CD8-positive, alpha-beta memory T cell (primary cell): ENCODE measurements around the gene DNAJC15. TPM values are rescaled to one million over a fixed set of nuclear protein-coding genes. Genes with fewer than 3 reads are reported as not detected.
A peak's percentile ranks its signal among the peaks of the same experiment; 100 is the strongest.

Experiments
- CTCF ChIA-PET: fragments of 350-600 bp; sonication (Branson Sonifier 250); formaldehyde crosslinking; loops from one replicate; lab custom pipeline; 2021; ENCODE audit warnings: antibody characterized with exemption; lab: Charles Lee
- POLR2A ChIA-PET: fragments of 350-600 bp; sonication (Branson Sonifier 250); formaldehyde crosslinking; loops from one replicate; lab custom pipeline; 2021; ENCODE audit warnings: antibody characterized with exemption; lab: Charles Lee
- DNase-seq, 5 donors: peaks; one replicate each; pipeline versions ENCODE4 v3.0.0 to v3.0.0-alpha.2; 2020 to 2022; ENCODE audit warnings: mixed read lengths in 1 of 5
- H3K27ac ChIP-seq: one replicate; pipeline ENCODE4 v1.7.0; 2013; ENCODE audit warnings: low read depth, mild to moderate bottlenecking, low read length, moderate library complexity
- H3K27me3 ChIP-seq: 2 replicates; pipeline ENCODE4 v1.7.0; 2013; ENCODE audit warnings: low read length, mild to moderate bottlenecking; ENCODE audit not compliant: insufficient read depth, poor library complexity, severe bottlenecking
- H3K36me3 ChIP-seq: 2 replicates; pipeline ENCODE4 v1.7.0; 2013; ENCODE audit warnings: mild to moderate bottlenecking, low read length, moderate library complexity; ENCODE audit not compliant: insufficient read depth
- H3K4me1 ChIP-seq: 2 replicates; pipeline ENCODE4 v1.7.0; 2013; ENCODE audit warnings: mild to moderate bottlenecking, low read length, moderate library complexity; ENCODE audit not compliant: insufficient read depth
- H3K4me3 ChIP-seq: 2 replicates; pipeline ENCODE4 v1.7.0; 2013; ENCODE audit warnings: mild to moderate bottlenecking, low read length
- H3K9me3 ChIP-seq: 2 replicates; pipeline ENCODE4 v1.7.0; 2013; ENCODE audit warnings: mild to moderate bottlenecking, low read length
- H3K27ac Mint-ChIP-seq, 8 donors: one replicate each; pipeline ENCODE4 v1.8.0; 2020 to 2021; ENCODE audit warnings: mixed read lengths in 8 of 8, mild to moderate bottlenecking in 6 of 8, inconsistent platforms in 3 of 8, moderate library complexity in 3 of 8
- H3K27me3 Mint-ChIP-seq, 2 donors: one replicate each; pipeline ENCODE4 v1.8.0; 2020 to 2021; ENCODE audit warnings: mixed read lengths in 2 of 2, mild to moderate bottlenecking in 1 of 2, moderate library complexity in 1 of 2
- H3K36me3 Mint-ChIP-seq, 3 donors: one replicate each; pipeline ENCODE4 v1.8.0; 2020 to 2021; ENCODE audit warnings: mixed read lengths in 3 of 3, inconsistent platforms in 1 of 3, mild to moderate bottlenecking in 1 of 3
- H3K4me1 Mint-ChIP-seq, 3 donors: one replicate each; pipeline ENCODE4 v1.8.0; 2020 to 2021; ENCODE audit warnings: mixed read lengths in 3 of 3, inconsistent platforms in 1 of 3, mild to moderate bottlenecking in 1 of 3
- H3K4me3 Mint-ChIP-seq, 7 donors: one replicate each; pipeline ENCODE4 v1.8.0; 2020 to 2021; ENCODE audit warnings: mixed read lengths in 7 of 7, mild to moderate bottlenecking in 6 of 7, moderate library complexity in 4 of 7, inconsistent platforms in 2 of 7
- H3K9me3 Mint-ChIP-seq, 5 donors: one replicate each; pipeline ENCODE4 v1.8.0; 2020 to 2022; ENCODE audit warnings: mixed read lengths in 5 of 5, mild to moderate bottlenecking in 3 of 5, moderate library complexity in 2 of 5, inconsistent platforms in 1 of 5
- polyA plus RNA-seq: library from polyadenylated mRNA; unstranded; fragments of 300-500 nt; fragmentation: Illumina TruSeq; gene quantifications from one replicate; pipeline ENCODE4 v1.2.3, GENCODE V29; 2021
- total RNA-seq, 2 experiments: library from RNA; stranded (reverse); gene quantifications; one replicate each; pipeline ENCODE4 v1.2.3, GENCODE V29; 2021

DNAJC15 gene
- total and polyA plus RNA-seq, 3 experiments from 2014 or later: 13.2 to 13.7 (median 13.6) TPM

DNA sequence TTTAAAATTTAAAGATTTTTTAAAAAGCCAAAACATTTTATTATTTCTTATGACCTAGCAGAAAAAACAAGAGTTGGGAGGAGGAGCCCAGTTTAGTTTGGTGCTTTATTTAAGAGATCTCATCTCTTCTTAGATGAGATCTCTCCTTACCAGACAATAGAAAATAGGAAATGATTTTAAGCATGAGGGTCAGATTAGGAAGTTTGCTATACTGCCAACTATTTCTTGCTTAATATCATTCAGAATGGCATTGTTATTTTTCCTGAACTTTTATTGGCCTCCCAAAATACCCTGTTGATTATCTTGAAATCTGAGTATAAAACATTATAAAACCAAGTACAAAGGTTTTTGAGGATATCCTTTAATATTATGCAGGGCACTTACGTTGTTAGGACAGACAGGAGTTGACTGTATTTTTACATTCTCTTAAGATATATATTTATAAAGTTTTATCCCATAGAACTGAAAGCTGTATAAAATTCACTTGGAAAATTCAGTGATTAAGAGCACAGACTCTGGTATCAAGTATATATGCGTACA lies 56.1 kb downstream of the DNAJC15 start:
- Histone ChIP-seq H3K27me3 (no peaks in the 10 kb centered on the region), H3K4me1 (peaks cover 15% of the 10 kb centered on the region), H3K9me3 (no peaks in the 10 kb centered on the region), H3K4me3 (no peak overlapping the region), H3K27ac (no peak overlapping the region), H3K36me3 (no peaks in the 10 kb centered on the region)
- ChIA-PET CTCF (no interaction called here), POLR2A (no interaction called here)
- Mint-ChIP-seq H3K4me1 (peaks cover 25 to 41% (median 37%) of the 10 kb centered on the region in 3 donors), H3K4me3 (no peak overlapping the region), H3K36me3 (peaks cover 13 to 30% (median 14%) of the 10 kb centered on the region in 3 donors), H3K9me3 (no peaks in the 10 kb centered on the region), H3K27ac (no peak overlapping the region), H3K27me3 (no peaks in the 10 kb centered on the region)
- DNase-seq: no peak

DNA sequence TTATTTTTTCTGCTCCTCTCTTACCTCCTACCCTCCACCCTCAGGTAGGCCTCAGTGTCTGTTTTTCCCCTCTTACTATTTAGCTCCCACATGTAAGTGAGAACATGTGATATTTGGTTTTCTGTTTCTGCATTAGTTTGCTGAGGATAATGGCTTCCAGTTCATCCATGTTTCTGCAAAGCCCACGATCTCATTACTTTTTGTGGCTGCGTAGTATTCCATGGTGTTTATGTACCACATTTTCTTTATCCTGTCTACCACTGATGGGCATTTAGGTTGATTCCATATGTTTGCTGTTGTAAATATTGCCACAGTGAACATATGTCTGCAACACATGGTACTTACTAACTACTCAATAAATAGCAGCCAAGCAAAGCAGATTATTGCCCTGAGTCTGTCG lies 56.8 kb downstream of the DNAJC15 start:
- Histone ChIP-seq H3K4me3 (no peak overlapping the region), H3K4me1 (peaks cover 9% of the 10 kb centered on the region), H3K27me3 (no peaks in the 10 kb centered on the region), H3K36me3 (no peaks in the 10 kb centered on the region), H3K9me3 (no peaks in the 10 kb centered on the region), H3K27ac (no peak overlapping the region)
- Mint-ChIP-seq H3K4me1 (peaks cover 19 to 35% (median 30%) of the 10 kb centered on the region in 3 donors), H3K27me3 (no peaks in the 10 kb centered on the region), H3K9me3 (no peaks in the 10 kb centered on the region), H3K4me3 (no peak overlapping the region), H3K36me3 (peaks cover 13 to 30% (median 14%) of the 10 kb centered on the region in 3 donors), H3K27ac (peak overlapping the region in 2 of 8 donors; percentile 5 to 32)
- ChIA-PET POLR2A (no interaction called here), CTCF (no interaction called here)
- DNase-seq: no peak

DNA sequence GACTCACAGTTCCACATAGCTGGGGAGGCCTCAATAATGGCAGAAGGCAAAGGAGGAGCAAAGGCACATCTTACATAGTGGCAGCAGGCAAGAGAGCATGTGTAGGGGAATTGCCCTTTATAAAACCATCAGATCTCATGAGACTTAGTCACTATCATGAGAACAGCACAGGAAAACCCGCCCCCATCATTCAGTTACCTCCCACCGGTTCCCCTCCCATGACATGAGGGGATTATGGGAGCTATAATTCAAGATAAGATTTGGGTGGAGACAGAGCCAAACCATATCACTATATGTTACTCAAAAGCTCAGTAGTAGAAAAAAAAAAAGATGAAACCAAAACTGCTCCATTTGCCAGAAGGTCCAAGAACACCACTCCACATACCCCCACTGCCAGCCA lies 58.5 kb downstream of the DNAJC15 start:
- Histone ChIP-seq H3K4me3 (no peak overlapping the region), H3K4me1 (no peaks in the 10 kb centered on the region), H3K27me3 (no peaks in the 10 kb centered on the region), H3K36me3 (no peaks in the 10 kb centered on the region), H3K27ac (no peak overlapping the region), H3K9me3 (no peaks in the 10 kb centered on the region)
- ChIA-PET CTCF (no interaction called here), POLR2A (interaction anchor here (1.6 kb wide), 1 partner anchor 16 kb away, joined by 4 read pairs; no protein-coding TSS in a partner anchor)
- Mint-ChIP-seq H3K36me3 (peaks cover 11 to 32% (median 14%) of the 10 kb centered on the region in 3 donors), H3K27ac (no peak overlapping the region), H3K9me3 (no peaks in the 10 kb centered on the region), H3K4me1 (peaks cover 3 to 23% (median 22%) of the 10 kb centered on the region in 3 donors), H3K4me3 (no peak overlapping the region), H3K27me3 (no peaks in the 10 kb centered on the region)
- DNase-seq: no peak

DNA sequence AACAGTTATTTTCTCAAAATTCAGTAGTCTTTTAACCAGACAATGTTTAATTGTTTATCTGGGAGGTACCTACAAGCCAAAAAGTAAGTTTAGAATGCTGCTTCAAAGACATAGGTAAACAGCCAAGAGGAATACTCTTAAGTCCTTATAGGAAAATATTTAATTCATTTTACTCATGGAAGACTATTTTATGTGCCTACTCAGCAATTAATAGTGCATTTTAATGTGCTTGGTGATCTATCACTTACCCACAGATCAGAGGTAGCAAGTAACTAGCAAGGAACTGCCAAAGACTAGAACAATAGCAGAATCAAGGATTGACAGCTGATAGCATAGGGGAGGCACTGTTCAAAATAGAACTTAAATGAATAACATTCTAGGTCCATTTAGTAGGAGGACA lies 60.4 kb downstream of the DNAJC15 start:
- no peak overlapping the region for H3K4me3 Mint-ChIP-seq
- Histone ChIP-seq H3K9me3 (no peaks in the 10 kb centered on the region), H3K4me3 (no peak overlapping the region), H3K36me3 (no peaks in the 10 kb centered on the region), H3K27me3 (no peaks in the 10 kb centered on the region), H3K4me1 (no peaks in the 10 kb centered on the region), H3K27ac (no peak overlapping the region)
- POLR2A ChIA-PET: no interaction called here
- H3K4me1 Mint-ChIP-seq: peaks cover 12 to 27% (median 25%) of the 10 kb centered on the region in 3 donors
- no peaks in the 10 kb centered on the region for H3K27me3 Mint-ChIP-seq
- H3K27ac Mint-ChIP-seq: no peak overlapping the region
- peaks cover 9 to 33% (median 10%) of the 10 kb centered on the region in 3 donors for H3K36me3 Mint-ChIP-seq
- DNase-seq: no peak
- no peaks in the 10 kb centered on the region for H3K9me3 Mint-ChIP-seq
- CTCF ChIA-PET: interaction anchor here (0.9 to 1.0 kb wide), 3 partner anchors 10 to 114 kb away, joined by 3 to 4 read pairs (median 3); no protein-coding TSS in a partner anchor

DNA sequence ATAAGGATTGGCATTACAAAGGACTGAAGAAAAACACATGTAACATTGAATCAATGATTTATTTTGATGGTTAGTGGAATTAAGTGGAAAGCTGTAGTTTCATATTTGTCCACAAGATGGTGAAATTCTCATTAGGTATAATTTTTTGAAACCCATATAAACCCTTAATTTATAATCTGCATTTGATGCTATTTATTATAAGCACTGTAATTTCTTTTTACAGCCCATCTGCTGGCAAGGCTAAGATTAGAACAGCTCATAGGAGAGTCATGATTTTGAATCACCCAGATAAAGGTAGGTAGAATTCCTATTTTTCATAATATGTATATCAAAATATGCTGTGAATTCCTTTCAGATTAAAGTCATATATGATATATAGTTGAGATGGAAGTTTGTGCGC lies 62.2 kb downstream of the DNAJC15 start:
- Histone ChIP-seq H3K27me3 (no peaks in the 10 kb centered on the region), H3K27ac (no peak overlapping the region), H3K4me1 (no peaks in the 10 kb centered on the region), H3K9me3 (no peaks in the 10 kb centered on the region), H3K4me3 (no peak overlapping the region), H3K36me3 (peaks cover 4% of the 10 kb centered on the region)
- Mint-ChIP-seq H3K4me3 (no peak overlapping the region), H3K27me3 (no peaks in the 10 kb centered on the region), H3K4me1 (peaks cover 12 to 27% (median 25%) of the 10 kb centered on the region in 3 donors), H3K27ac (peak overlapping the region in 1 of 8 donors; percentile 15), H3K9me3 (peaks cover 0 to 3% (median 0%) of the 10 kb centered on the region in 5 donors), H3K36me3 (peaks cover 4 to 30% (median 20%) of the 10 kb centered on the region in 3 donors)
- ChIA-PET CTCF (interaction anchor here (0.7 to 2.0 kb wide), 3 partner anchors 15 to 718 kb away, joined by 3 to 9 read pairs (median 3); partner anchors contain the start of gene DNAJC15), POLR2A (interaction anchor here (0.9 kb wide), 1 partner anchor 94 kb away, joined by 3 read pairs; the partner anchor contains the start of gene EPSTI1)
- DNase-seq: no peak

DNA sequence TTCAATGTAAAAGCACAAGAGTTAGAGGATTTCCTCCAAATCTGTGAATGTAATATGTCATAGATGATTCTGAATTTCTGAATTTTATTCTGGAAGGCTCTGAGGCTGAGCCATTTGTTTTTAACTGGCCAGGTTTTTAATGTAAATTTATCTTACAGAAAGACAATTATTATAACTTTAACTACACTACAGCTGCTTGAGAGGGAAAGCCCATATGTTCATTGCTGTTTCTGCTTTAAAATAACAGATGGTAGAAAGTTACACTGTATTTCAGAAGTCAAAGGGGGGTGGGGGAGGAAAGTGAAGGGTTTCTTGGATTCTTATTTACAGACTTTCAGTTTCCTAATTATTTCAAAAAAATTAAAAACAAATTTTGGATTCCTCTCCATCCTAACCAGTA lies 62.8 kb downstream of the DNAJC15 start:
- POLR2A ChIA-PET: no interaction called here
- peaks cover 4 to 23% (median 19%) of the 10 kb centered on the region in 3 donors for H3K36me3 Mint-ChIP-seq
- H3K36me3 ChIP-seq: peaks cover 4% of the 10 kb centered on the region
- H3K4me3 Mint-ChIP-seq: peak overlapping the region in 1 of 7 donors; percentile 35
- H3K4me1 ChIP-seq: no peaks in the 10 kb centered on the region
- DNase-seq: no peak
- peaks cover 0 to 3% (median 0%) of the 10 kb centered on the region in 5 donors for H3K9me3 Mint-ChIP-seq
- no peaks in the 10 kb centered on the region for H3K27me3 ChIP-seq
- no peak overlapping the region for H3K4me3 ChIP-seq
- peak overlapping the region in 2 of 8 donors; percentile 45 to 76 for H3K27ac Mint-ChIP-seq
- H3K4me1 Mint-ChIP-seq: peaks cover 12 to 27% (median 21%) of the 10 kb centered on the region in 3 donors
- CTCF ChIA-PET: interaction anchor here (2.0 kb wide), 1 partner anchor 718 kb away, joined by 9 read pairs; no protein-coding TSS in a partner anchor
- H3K9me3 ChIP-seq: no peaks in the 10 kb centered on the region
- no peak overlapping the region for H3K27ac ChIP-seq
- no peaks in the 10 kb centered on the region for H3K27me3 Mint-ChIP-seq

DNA sequence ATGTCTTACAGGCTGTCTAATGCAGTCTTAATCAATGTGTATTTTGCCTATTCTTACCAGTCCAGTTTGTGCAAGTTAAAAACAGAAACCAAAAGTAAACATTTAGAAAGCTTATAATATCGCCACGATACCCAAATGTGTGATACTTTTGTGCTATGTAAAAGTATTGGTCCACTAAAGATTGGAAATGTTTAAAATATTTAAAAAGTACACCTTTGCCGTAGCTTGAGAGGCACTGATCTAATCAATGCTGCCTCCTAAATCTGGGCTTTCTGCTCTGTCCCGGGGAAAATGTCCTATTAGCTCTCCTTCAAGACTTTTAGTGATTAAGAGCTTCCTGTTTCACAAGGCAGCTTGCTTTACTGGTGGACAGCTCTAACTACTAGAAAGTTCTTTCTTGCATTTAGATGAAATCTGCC lies 64.7 kb downstream of the DNAJC15 start:
- no peaks in the 10 kb centered on the region for H3K4me1 ChIP-seq
- no peaks in the 10 kb centered on the region for H3K9me3 ChIP-seq
- no peaks in the 10 kb centered on the region for H3K27me3 ChIP-seq
- peak in 1 of 5 donors; percentile 4 for DNase-seq
- H3K4me3 Mint-ChIP-seq: peak overlapping the region; percentile 81 to 90 (median 87)
- H3K27ac Mint-ChIP-seq: peak overlapping the region; percentile 69 to 94 (median 90)
- POLR2A ChIA-PET: interaction anchor here (0.7 to 1.9 kb wide), 2 partner anchors 13 to 96 kb away, joined by 4 to 10 read pairs; partner anchors contain the start of gene EPSTI1
- peak overlapping the region; percentile 55 for H3K27ac ChIP-seq
- no peaks in the 10 kb centered on the region for H3K27me3 Mint-ChIP-seq
- peaks cover 0 to 3% (median 0%) of the 10 kb centered on the region in 5 donors for H3K9me3 Mint-ChIP-seq
- H3K4me1 Mint-ChIP-seq: peaks cover 12 to 25% (median 21%) of the 10 kb centered on the region in 3 donors
- peaks cover 7 to 24% (median 19%) of the 10 kb centered on the region in 3 donors for H3K36me3 Mint-ChIP-seq
- CTCF ChIA-PET: interaction anchor here (1.0 to 1.2 kb wide), 3 partner anchors 16 to 118 kb away, joined by 3 to 4 read pairs (median 4); no protein-coding TSS in a partner anchor
- peaks cover 4% of the 10 kb centered on the region for H3K36me3 ChIP-seq
- H3K4me3 ChIP-seq: peak overlapping the region; percentile 35

DNA sequence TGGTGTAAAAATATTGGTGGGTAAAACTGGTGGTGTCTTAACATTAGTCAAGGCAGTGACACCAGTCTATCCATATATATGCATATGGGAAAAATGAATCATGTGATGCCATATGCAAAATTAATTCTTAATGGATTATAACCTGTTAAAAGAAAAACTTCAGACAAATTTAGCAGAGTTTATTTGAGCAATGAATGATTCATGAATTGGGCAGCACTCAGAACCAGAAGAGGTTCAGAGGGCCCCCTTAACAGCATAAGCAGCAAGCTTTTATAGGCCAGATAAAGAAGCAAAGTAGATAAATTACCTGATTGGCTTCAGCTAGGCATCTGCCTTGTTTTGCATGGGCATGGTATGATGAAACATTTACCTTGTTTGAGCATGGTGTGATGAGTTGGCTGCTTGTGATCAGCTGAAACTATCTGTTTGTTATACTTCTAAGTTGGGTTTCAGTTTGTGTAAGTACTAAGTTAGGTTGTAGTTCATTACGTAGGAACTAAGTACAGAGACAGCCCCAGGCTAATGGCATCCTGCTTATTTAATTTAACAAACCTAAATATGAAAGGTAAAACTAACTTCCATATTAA lies 66.6 kb downstream of the DNAJC15 start:
- no peak for DNase-seq
- Histone ChIP-seq H3K36me3 (peaks cover 4% of the 10 kb centered on the region), H3K27ac (no peak overlapping the region), H3K9me3 (no peaks in the 10 kb centered on the region), H3K27me3 (no peaks in the 10 kb centered on the region), H3K4me1 (no peaks in the 10 kb centered on the region), H3K4me3 (no peak overlapping the region)
- Mint-ChIP-seq H3K4me1 (peaks cover 16 to 35% (median 27%) of the 10 kb centered on the region in 3 donors), H3K9me3 (peaks cover 0 to 3% (median 0%) of the 10 kb centered on the region in 5 donors), H3K4me3 (no peak overlapping the region), H3K36me3 (peaks cover 7 to 24% (median 20%) of the 10 kb centered on the region in 3 donors), H3K27ac (no peak overlapping the region), H3K27me3 (no peaks in the 10 kb centered on the region)
- ChIA-PET POLR2A (no interaction called here), CTCF (no interaction called here)
